GM18507 (cell line): ENCODE measurements around the gene BAG3.
A peak's percentile ranks its signal among the peaks of the same experiment; 100 is the strongest.
"Not testable (repeated sequence)": the region's sequence is repeated elsewhere in the genome, so short reads cannot be mapped to it uniquely, and the experiment has no call there.

Source experiments
- DNase-seq: peaks from one replicate; pipeline ENCODE4 v3.0.0; 2011; ENCODE audit warnings: low read depth; ENCODE audit not compliant: insufficient read length; ENCODE audit errors: extremely low spot score
- FAIRE-seq: peaks from 2 replicates; lab custom pipeline; 2011; peaks lifted over from hg19 to GRCh38; lab: Jason Lieb, UNC

Gene BAG3

GRCh38 chr10:119687192-119688032, 36.2 kb downstream of the BAG3 start:
- FAIRE-seq, result no peak
- DNase-seq, result no peak

GRCh38 chr10:119688033-119688508, 36.9 kb downstream of the BAG3 start:
- DNase-seq (no peak), FAIRE-seq (peak; percentile 15)

GRCh38 chr10:119689016-119689580, 37.9 kb downstream of the BAG3 start:
- FAIRE-seq, result no peak
- no peak for DNase-seq

GRCh38 chr10:119691726-119692125, 40.5 kb downstream of the BAG3 start:
- FAIRE-seq, result no peak

GRCh38 chr10:119693262-119693957, 42.2 kb downstream of the BAG3 start:
- DNase-seq, result peak; percentile 32
- FAIRE-seq, result no peak

More at GRCh38 chr10:119691726-119692125, 40.5 kb downstream of the BAG3 start:
- DNase-seq, result no peak

GRCh38 chr10:119694608-119695007, 43.4 kb downstream of the BAG3 start:
- no peak for FAIRE-seq

GRCh38 chr10:119700321-119700954, 49.3 kb downstream of the BAG3 start:
- DNase-seq, result no peak
- peak; percentile 82 for FAIRE-seq

More at GRCh38 chr10:119694608-119695007, 43.4 kb downstream of the BAG3 start:
- DNase-seq, result no peak

- no peak for DNase-seq
Measured at GRCh38 chr10:119701861-119702260, 50.7 kb downstream of the BAG3 start.

GRCh38 chr10:119702583-119702982, 51.4 kb downstream of the BAG3 start:
- no peak for DNase-seq
- no peak for FAIRE-seq

More at GRCh38 chr10:119701861-119702260, 50.7 kb downstream of the BAG3 start:
- no peak for FAIRE-seq

GRCh38 chr10:119703903-119704508, 52.8 kb downstream of the BAG3 start:
- DNase-seq (no peak), FAIRE-seq (no peak)

GRCh38 chr10:119705434-119705831, 54.3 kb downstream of the BAG3 start:
- no peak for DNase-seq
- no peak for FAIRE-seq

GRCh38 chr10:119706521-119707278, 55.5 kb downstream of the BAG3 start:
- FAIRE-seq (no peak), DNase-seq (no peak)

GRCh38 chr10:119707331-119707730, 56.2 kb downstream of the BAG3 start:
- not testable (repeated sequence) for DNase-seq, FAIRE-seq

GRCh38 chr10:119710935-119711334, 59.8 kb downstream of the BAG3 start:
- not testable (repeated sequence) for DNase-seq, FAIRE-seq

- FAIRE-seq, result no peak
- no peak for DNase-seq
Measured at GRCh38 chr10:119713744-119714483, 62.7 kb downstream of the BAG3 start.

- FAIRE-seq, result no peak
- no peak for DNase-seq
Measured at GRCh38 chr10:119714484-119714816, 63.3 kb downstream of the BAG3 start.

GRCh38 chr10:119715628-119716505, 64.7 kb downstream of the BAG3 start:
- FAIRE-seq (no peak), DNase-seq (no peak)
